GM21515 (cell line): Measurements from ENCODE around the gene UTP14A.
"Not testable (repeated sequence)": the region's sequence is repeated elsewhere in the genome, so short reads cannot be mapped to it uniquely, and the experiment has no call there.

Source experiments
- ATAC-seq: cut with Tn5 transposase; IDR thresholded peaks from one replicate; pipeline ENCODE4 v1.9.1; 2021; ENCODE audit not compliant: unreplicated experiment

The UTP14A gene

GRCh38 chrX:129905787-129906580 is at the start of gene UTP14A:
UTP14A (plus strand) TSS chrX:129906164; CDS start chrX:129906211, 47 bp downstream.
- ATAC-seq = peak; percentile 98

GRCh38 chrX:129859134-129859533 is 46.8 kb upstream of the UTP14A start:
- not testable (repeated sequence) for ATAC-seq

- not testable (repeated sequence) for ATAC-seq
Observed at GRCh38 chrX:129866321-129866720, 39.6 kb upstream of the UTP14A start.

GRCh38 chrX:129872524-129872923 is 33.4 kb upstream of the UTP14A start:
- ATAC-seq = no peak

GRCh38 chrX:129875669-129876068 is 30.3 kb upstream of the UTP14A start:
- ATAC-seq = no peak

- no peak for ATAC-seq
Observed at GRCh38 chrX:129876771-129877305, 29.1 kb upstream of the UTP14A start.

- ATAC-seq = no peak
Observed at GRCh38 chrX:129877401-129877800, 28.6 kb upstream of the UTP14A start.

- ATAC-seq = no peak
Observed at GRCh38 chrX:129900054-129900453, 5.9 kb upstream of the UTP14A start.

- ATAC-seq = no peak
Observed at GRCh38 chrX:129908636-129909035, 2.7 kb downstream of the UTP14A start.

- ATAC-seq = no peak
Observed at GRCh38 chrX:129925305-129926092, 19.5 kb downstream of the UTP14A start.

- ATAC-seq = no peak
Observed at GRCh38 chrX:129930941-129931410, 25.0 kb downstream of the UTP14A start.

- ATAC-seq = peak; percentile 73
Observed at GRCh38 chrX:129931411-129932015, 25.5 kb downstream of the UTP14A start.

GRCh38 chrX:129932016-129932820 is 26.3 kb downstream of the UTP14A start:
- peak; percentile 44 for ATAC-seq

- ATAC-seq = peak; percentile 4
Observed at GRCh38 chrX:129932821-129933321, 26.9 kb downstream of the UTP14A start.

GRCh38 chrX:129933700-129934099 is 27.7 kb downstream of the UTP14A start:
- ATAC-seq = no peak

GRCh38 chrX:129934461-129934860 is 28.5 kb downstream of the UTP14A start:
- no peak for ATAC-seq

- no peak for ATAC-seq
Observed at GRCh38 chrX:129934952-129935351, 29.0 kb downstream of the UTP14A start.

- ATAC-seq = no peak
Observed at GRCh38 chrX:129938081-129938480, 32.1 kb downstream of the UTP14A start.

GRCh38 chrX:129939986-129940385 is 34.0 kb downstream of the UTP14A start:
- no peak for ATAC-seq

- no peak for ATAC-seq
Observed at GRCh38 chrX:129940721-129941120, 34.8 kb downstream of the UTP14A start.
